OCI-LY3 (cell line): Measurements from ENCODE around the gene NRG3.

Experiments
- CTCF ChIP-seq: fragments of 200-600, 300-600 bp; sonication (generic); IDR thresholded peaks from 2 replicates; pipeline ENCODE4 v1.5.1; 2014; ENCODE audit warnings: antibody characterized with exemption, low read length, low read depth
- EZH2phosphoT487 ChIP-seq: fragments of 200-600 bp; shearing (Covaris generic); IDR thresholded peaks from 2 replicates; pipeline ENCODE4 v1.6.1; 2018; ENCODE audit warnings: antibody characterized with exemption, mixed run types, low read depth

- TF ChIP-seq CTCF = no peak
- no peak for TF ChIP-seq EZH2phosphoT487
These were observed 4.5 kb upstream of the NRG3 start for GRCh38 chr10:81870472-81870871.
